HG02852 (cell line): ENCODE results near the gene CNTN4.
A peak's percentile ranks its signal among the peaks of the same experiment; 100 is the strongest.
"Not testable (repeated sequence)": the region's sequence is repeated elsewhere in the genome, so short reads cannot be mapped to it uniquely, and the experiment has no call there.

Experiments used
- ATAC-seq: cut with Tn5 transposase; IDR thresholded peaks from one replicate; pipeline ENCODE4 v1.9.1; 2021; ENCODE audit warnings: mild to moderate bottlenecking, moderate library complexity; ENCODE audit not compliant: unreplicated experiment

CNTN4 gene

DNA sequence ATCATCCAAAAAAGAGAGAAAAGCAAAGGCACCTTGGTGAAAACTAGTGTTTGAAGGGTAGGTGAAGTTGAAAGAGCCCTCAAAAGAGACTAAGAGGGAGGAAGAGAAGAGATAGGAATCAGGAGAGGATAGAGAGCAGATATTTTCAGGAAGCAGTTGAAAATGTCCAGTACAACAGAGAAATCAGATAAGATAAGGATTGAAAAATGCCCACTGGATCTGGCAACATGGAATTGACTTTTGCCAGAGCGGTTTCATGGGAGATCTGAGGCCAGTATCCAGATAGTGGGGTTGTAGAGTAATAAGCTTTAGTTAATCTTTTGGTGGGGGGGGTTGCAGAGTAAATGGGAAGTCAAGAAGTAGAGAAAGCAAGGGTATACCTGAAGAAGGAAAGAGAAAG, 674.1 kb downstream of the CNTN4 start:
- no peak for ATAC-seq

DNA sequence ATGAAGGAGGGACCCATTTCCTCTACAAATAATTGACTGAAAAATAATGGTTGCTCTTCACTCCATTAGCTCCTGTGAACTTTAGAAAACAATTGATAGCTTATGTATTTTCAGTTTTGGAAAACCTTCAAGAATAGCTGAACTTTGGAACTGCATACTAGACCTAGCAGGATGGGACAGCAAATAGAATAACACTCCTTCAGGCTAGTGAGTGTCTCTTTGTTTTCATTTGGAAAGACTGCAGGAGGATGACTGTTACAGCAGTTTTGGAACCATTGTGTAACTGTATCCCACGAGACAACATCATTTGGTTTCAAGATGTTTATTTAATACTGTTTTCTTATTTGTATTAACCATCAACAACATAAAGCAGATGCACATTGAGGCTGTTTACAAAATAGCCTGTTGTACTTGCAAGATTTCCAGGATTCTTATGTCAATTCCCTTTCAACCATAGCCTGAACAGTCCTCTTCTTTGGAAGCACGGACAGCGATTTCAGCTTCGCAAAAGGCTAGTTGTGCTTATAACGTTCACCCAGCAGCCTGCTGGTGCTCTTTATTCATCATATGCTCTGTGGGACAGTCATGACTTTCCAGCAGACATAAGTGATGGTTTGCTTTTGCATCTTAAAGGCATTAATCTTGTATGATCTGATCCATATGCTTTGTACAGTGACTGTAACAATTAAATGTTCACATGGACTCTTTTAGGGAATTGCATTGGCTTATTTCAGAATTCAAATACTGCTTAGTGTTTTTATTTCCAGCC, 676.0 kb downstream of the CNTN4 start:
- no peak for ATAC-seq

- ATAC-seq: no peak
Measured at GRCh38 chr3:2783261-2783660, 684.6 kb downstream of the CNTN4 start.

DNA sequence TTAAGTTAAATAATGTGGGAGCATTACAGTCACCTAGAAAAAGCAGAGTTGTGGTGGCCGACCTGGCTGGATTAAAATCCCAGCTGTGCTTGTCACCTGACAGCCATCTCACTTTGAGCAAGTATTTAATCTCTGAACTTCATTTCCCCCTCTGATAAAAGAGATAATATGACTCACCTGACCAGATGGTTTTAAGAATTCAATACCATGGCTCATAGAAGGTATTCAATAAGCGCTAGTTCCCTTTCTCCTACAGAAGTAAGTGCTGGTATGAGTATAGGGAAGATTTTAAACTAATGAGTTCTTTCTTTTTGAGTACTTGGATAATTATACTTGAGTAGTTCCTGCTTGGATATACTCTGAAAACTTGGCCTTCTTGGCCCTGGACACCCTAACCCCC, 686.0 kb downstream of the CNTN4 start:
- no peak for ATAC-seq

GRCh38 chr3:2790266-2790815, 691.7 kb downstream of the CNTN4 start:
- no peak for ATAC-seq

- no peak for ATAC-seq
Measured at GRCh38 chr3:2792432-2792831, 693.8 kb downstream of the CNTN4 start.

GRCh38 chr3:2793987-2794386, 695.3 kb downstream of the CNTN4 start:
- no peak for ATAC-seq

GRCh38 chr3:2802429-2802828, 703.8 kb downstream of the CNTN4 start:
- no peak for ATAC-seq

GRCh38 chr3:2807514-2807913, 708.8 kb downstream of the CNTN4 start:
- no peak for ATAC-seq

DNA sequence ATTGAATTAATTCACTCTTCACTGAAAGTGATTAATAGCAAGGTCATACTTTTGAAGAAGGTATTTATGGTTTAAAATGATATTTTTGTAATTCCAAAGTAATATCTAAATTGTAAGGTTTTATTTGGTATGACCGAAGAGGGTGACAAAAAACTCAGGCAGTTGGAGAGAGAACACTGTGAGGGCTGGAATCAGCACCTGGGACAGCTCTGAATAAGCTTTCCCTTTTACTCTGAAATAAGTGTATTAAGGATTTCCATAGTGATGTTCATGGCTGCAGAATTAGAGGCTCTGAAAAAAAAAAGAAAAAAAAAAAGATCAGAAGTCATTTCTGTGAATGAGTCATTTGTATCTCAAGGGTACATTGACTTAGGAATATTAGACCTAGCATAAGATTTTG, 712.1 kb downstream of the CNTN4 start:
- ATAC-seq: no peak

GRCh38 chr3:2819571-2819970, 720.9 kb downstream of the CNTN4 start:
- ATAC-seq: no peak

GRCh38 chr3:2820982-2821381, 722.3 kb downstream of the CNTN4 start:
- ATAC-seq: not testable (repeated sequence)

- ATAC-seq: no peak
Measured at GRCh38 chr3:2822611-2823010, 723.9 kb downstream of the CNTN4 start.

- ATAC-seq: no peak
Measured at GRCh38 chr3:2823031-2823430, 724.4 kb downstream of the CNTN4 start.

GRCh38 chr3:2823437-2824211, 725.0 kb downstream of the CNTN4 start:
- ATAC-seq: no peak

GRCh38 chr3:2826036-2826435, 727.4 kb downstream of the CNTN4 start:
- no peak for ATAC-seq

GRCh38 chr3:2826453-2826852, 727.8 kb downstream of the CNTN4 start:
- peak; percentile 87 for ATAC-seq

DNA sequence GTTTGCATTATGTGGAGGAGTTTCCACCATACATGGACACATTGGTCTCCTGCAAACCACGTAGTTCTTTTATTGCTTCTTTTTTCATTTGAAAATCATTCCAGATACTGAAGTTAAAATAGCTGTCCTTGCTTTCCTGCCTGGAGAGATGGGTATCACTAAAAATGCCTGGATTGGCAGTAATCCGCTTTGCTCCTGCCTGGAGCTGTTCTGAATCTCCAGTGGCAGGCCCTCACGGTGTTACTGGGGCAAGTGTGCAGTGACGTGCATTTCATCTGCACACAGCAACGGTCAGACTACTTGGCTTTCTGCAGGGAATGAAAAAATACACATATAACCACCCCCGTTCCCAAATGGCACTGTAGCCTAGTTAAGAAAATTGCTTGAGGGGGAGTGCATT, 738.6 kb downstream of the CNTN4 start:
- ATAC-seq: no peak

GRCh38 chr3:2837910-2838309, 739.2 kb downstream of the CNTN4 start:
- ATAC-seq: no peak

- no peak for ATAC-seq
Measured at GRCh38 chr3:2838546-2839157, 740.0 kb downstream of the CNTN4 start.

DNA sequence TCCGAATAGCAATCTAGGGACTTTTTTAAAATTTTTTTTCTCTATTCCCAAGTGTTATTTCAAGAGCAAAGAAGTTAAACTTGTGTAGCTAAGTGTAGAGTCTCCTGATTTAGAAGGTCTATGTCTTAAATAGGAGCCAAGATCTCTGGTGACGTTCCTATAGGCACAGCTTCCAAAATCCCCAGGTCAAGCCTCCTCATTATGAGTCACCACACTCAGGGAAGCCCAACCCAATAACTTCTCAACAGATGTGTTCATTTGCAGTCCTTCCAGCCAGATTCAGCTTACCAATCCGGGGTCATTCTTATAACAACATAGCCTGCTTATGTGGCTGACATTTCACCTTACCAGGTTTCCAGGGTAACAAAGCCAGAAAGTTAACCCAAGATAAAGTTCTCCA, 741.2 kb downstream of the CNTN4 start:
- ATAC-seq: no peak
